Measurements from ENCODE around the gene KRTAP10-5.

DNA sequence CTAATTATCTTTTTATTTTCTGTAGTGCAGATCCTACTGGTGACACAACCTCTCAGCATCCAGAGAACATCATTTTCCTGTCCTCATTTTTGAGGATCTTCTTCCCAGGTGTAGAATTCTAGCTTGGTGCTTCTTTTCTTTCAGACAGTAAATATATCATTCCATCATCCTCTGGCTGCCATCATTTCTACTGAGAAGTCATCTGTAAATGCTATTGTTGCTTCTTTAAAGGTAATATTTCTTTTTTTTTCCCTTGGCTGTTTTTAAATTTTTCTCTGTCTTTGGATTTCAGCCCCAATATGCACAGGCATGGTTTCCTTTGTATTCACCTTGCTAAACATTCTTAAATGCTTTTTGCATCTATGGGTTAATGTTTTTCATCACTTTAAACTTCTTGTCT is 43.2 kb upstream of the KRTAP10-5 start:
- no peak for TF ChIP-seq SP1 (IDR thresholded peaks at IDR 0.05; ENCODE audit: low read depth)
- TF ChIP-seq JUND (IDR thresholded peaks at IDR 0.05), result no peak
